GM19463 (cell line): ENCODE data around the gene PPM1B.
A peak's percentile ranks its signal among the peaks of the same experiment; 100 is the strongest.
"Not testable (repeated sequence)": the region's sequence is repeated elsewhere in the genome, so short reads cannot be mapped to it uniquely, and the experiment has no call there.

Source experiments
- ATAC-seq: cut with Tn5 transposase; IDR thresholded peaks from one replicate; pipeline ENCODE4 v1.9.1; 2021; ENCODE audit warnings: mild to moderate bottlenecking, moderate library complexity; ENCODE audit not compliant: unreplicated experiment

PPM1B gene

GRCh38 chr2:44155666-44156446 lies 12.8 kb upstream of the PPM1B start:
- no peak for ATAC-seq

GRCh38 chr2:44163777-44164176 lies 4.9 kb upstream of the PPM1B start:
- no peak for ATAC-seq

- no peak for ATAC-seq
Measured at GRCh38 chr2:44164617-44165016, 4.1 kb upstream of the PPM1B start.

GRCh38 chr2:44166096-44166495 lies 2.6 kb upstream of the PPM1B start:
- ATAC-seq, result no peak

GRCh38 chr2:44167311-44167907 lies 1.3 kb upstream of the PPM1B start:
- no peak for ATAC-seq

GRCh38 chr2:44167908-44168680 lies 581 bp upstream of the PPM1B start:
- peak; percentile 79 for ATAC-seq

GRCh38 chr2:44169155-44169898 lies 652 bp downstream of the PPM1B start:
- ATAC-seq, result no peak

- ATAC-seq, result no peak
Measured at GRCh38 chr2:44170311-44170717, 1.6 kb downstream of the PPM1B start.

- no peak for ATAC-seq
Measured at GRCh38 chr2:44171018-44171417, 2.3 kb downstream of the PPM1B start.

GRCh38 chr2:44171442-44171841 lies 2.8 kb downstream of the PPM1B start:
- not testable (repeated sequence) for ATAC-seq

GRCh38 chr2:44172576-44172975 lies 3.9 kb downstream of the PPM1B start:
- no peak for ATAC-seq

GRCh38 chr2:44178950-44179349 lies 10.3 kb downstream of the PPM1B start:
- no peak for ATAC-seq

- ATAC-seq, result no peak
Measured at GRCh38 chr2:44181648-44182047, 13.0 kb downstream of the PPM1B start.

- no peak for ATAC-seq
Measured at GRCh38 chr2:44184106-44184505, 15.4 kb downstream of the PPM1B start.

- ATAC-seq, result no peak
Measured at GRCh38 chr2:44186810-44187209, 18.1 kb downstream of the PPM1B start.

GRCh38 chr2:44187251-44187650 lies 18.6 kb downstream of the PPM1B start:
- ATAC-seq, result no peak

- no peak for ATAC-seq
Measured at GRCh38 chr2:44188696-44189095, 20.0 kb downstream of the PPM1B start.

GRCh38 chr2:44189104-44189503 lies 20.4 kb downstream of the PPM1B start:
- ATAC-seq, result no peak

- ATAC-seq, result no peak
Measured at GRCh38 chr2:44190526-44190925, 21.9 kb downstream of the PPM1B start.

- peak; percentile 91 for ATAC-seq
Measured at GRCh38 chr2:44191739-44192138, 23.1 kb downstream of the PPM1B start.

GRCh38 chr2:44192646-44193045 lies 24.0 kb downstream of the PPM1B start:
- ATAC-seq, result no peak
